ENCODE data around the gene VARS2.
A peak's percentile ranks its signal among the peaks of the same experiment; 100 is the strongest.

GRCh38 chr6:30885999-30886896 is 27.8 kb upstream of the VARS2 start:
- 0 out of 2 replicates have a peak, but pooled peaks have one; percentile 30 for TF ChIP-seq POLR2AphosphoS5 (IDR thresholded peaks at IDR 0.05; ENCODE audit: low read depth, low read length)
- peak; percentile 20; the same call in 1 of the 2 replicates for TF ChIP-seq YY1 (IDR thresholded peaks at IDR 0.05; ENCODE audit: low read depth)
- TF ChIP-seq, protein P1, sequence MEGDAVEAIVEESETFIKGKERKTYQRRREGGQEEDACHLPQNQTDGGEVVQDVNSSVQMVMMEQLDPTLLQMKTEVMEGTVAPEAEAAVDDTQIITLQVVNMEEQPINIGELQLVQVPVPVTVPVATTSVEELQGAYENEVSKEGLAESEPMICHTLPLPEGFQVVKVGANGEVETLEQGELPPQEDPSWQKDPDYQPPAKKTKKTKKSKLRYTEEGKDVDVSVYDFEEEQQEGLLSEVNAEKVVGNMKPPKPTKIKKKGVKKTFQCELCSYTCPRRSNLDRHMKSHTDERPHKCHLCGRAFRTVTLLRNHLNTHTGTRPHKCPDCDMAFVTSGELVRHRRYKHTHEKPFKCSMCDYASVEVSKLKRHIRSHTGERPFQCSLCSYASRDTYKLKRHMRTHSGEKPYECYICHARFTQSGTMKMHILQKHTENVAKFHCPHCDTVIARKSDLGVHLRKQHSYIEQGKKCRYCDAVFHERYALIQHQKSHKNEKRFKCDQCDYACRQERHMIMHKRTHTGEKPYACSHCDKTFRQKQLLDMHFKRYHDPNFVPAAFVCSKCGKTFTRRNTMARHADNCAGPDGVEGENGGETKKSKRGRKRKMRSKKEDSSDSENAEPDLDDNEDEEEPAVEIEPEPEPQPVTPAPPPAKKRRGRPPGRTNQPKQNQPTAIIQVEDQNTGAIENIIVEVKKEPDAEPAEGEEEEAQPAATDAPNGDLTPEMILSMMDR (IDR thresholded peaks at IDR 0.05) = no peak
- 0 out of 2 replicates have a peak, but pooled peaks have one; percentile 30 for TF ChIP-seq REST (IDR thresholded peaks at IDR 0.05; ENCODE audit: low read depth, low read length)
- TF ChIP-seq CHD2 (IDR thresholded peaks at IDR 0.05; ENCODE audit: low read length, partially characterized antibody) = no peak
- peak in 1 of 2 experiments; percentile 32; a peak in 1 of 4 replicates for TF ChIP-seq EP300 (IDR thresholded peaks at IDR 0.05; ENCODE audit: borderline replicate concordance in 1 of 2, low read depth in 1 of 2, low read length in 1 of 2)
- TF ChIP-seq GABPA (IDR thresholded peaks at IDR 0.05; ENCODE audit: low read depth) = no peak
- TF ChIP-seq GATA2 (CRISPR knock-in tag; IDR thresholded peaks at IDR 0.05) = no peak
- no peak for TF ChIP-seq RFX5 (IDR thresholded peaks at IDR 0.05; ENCODE audit: low read length)
